Mucosa of descending colon (tissue), 3 donors: ENCODE measurements around the gene CTPS2. TPM values are rescaled to one million over a fixed set of nuclear protein-coding genes. Genes with fewer than 3 reads are reported as not detected.
A peak's percentile ranks its signal among the peaks of the same experiment; 100 is the strongest.
"Not testable (repeated sequence)": the region's sequence is repeated elsewhere in the genome, so short reads cannot be mapped to it uniquely, and the experiment has no call there.

Source experiments
- ATAC-seq: fragments of 200-7000 bp; cut with Tn5 transposase; one replicate; pipeline ENCODE4 v1.9.1; 2020; ENCODE audit warnings: mild to moderate bottlenecking, moderate library complexity
- DNase-seq, 3 donors: peaks; one replicate each; pipeline ENCODE4 v3.0.0-alpha.2; 2020
- H3K36me3 ChIP-seq: fragments of 200-600 bp; one replicate; pipeline ENCODE4 v1.8.0; 2021; ENCODE audit warnings: low read depth, mild to moderate bottlenecking
- H3K4me1 ChIP-seq: fragments of 200-600 bp; one replicate; pipeline ENCODE4 v1.8.0; 2021; ENCODE audit warnings: low read depth, mild to moderate bottlenecking
- H3K4me3 ChIP-seq: fragments of 200-600 bp; one replicate; pipeline ENCODE4 v1.8.0; 2021; ENCODE audit warnings: mild to moderate bottlenecking
- H3K9me3 ChIP-seq: fragments of 200-600 bp; one replicate; pipeline ENCODE4 v1.8.0; 2021; ENCODE audit warnings: mild to moderate bottlenecking
- intact Hi-C, 2 donors: fragments of 100-400 bp; cut with DNase I in 1 of 2; cut with micrococcal nuclease in 1 of 2; formaldehyde crosslinking; loops; one replicate each; pipeline versions ENCODE4 v1.11.0 to v1.11.1; 2022; cut with DNase I, micrococcal nuclease
- long read RNA-seq, 2 donors: library from polyadenylated mRNA; unstranded; transcript quantifications; one replicate each; pipeline ENCODE4 v2.0.0, GENCODE V29; 2019 to 2021
- total RNA-seq, 3 donors: library from RNA; stranded (reverse); fragmentation: NEBNext Ultra II Directional in 2 of 3; extraction: Animal tissue kit (Norgen Biotek cat#: 25700) in 2 of 3; gene quantifications; one replicate each; pipeline versions ENCODE4 v1.2.1 to v1.2.4, GENCODE V29; 2021 to 2023
- TF ChIP-seq, protein P1 (sequence below): fragments of 200-600 bp; IDR thresholded peaks from one replicate; pipeline ENCODE4 v1.8.0; 2022; ENCODE audit warnings: antibody characterized with exemption, mild to moderate bottlenecking
- donor health status: DM: no; HTN: no; CAD: no; lungs with moderate emphysema.
- donor health status: DM: no; HTN: no; CAD: no.
- donor health status: DM: no; HTN: yes; CAD: no.

The CTPS2 gene, protein sequence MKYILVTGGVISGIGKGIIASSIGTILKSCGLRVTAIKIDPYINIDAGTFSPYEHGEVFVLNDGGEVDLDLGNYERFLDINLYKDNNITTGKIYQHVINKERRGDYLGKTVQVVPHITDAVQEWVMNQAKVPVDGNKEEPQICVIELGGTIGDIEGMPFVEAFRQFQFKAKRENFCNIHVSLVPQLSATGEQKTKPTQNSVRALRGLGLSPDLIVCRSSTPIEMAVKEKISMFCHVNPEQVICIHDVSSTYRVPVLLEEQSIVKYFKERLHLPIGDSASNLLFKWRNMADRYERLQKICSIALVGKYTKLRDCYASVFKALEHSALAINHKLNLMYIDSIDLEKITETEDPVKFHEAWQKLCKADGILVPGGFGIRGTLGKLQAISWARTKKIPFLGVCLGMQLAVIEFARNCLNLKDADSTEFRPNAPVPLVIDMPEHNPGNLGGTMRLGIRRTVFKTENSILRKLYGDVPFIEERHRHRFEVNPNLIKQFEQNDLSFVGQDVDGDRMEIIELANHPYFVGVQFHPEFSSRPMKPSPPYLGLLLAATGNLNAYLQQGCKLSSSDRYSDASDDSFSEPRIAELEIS
- total RNA-seq: 10 to 100 TPM; 15.0 to 19.0 (median 16.0) TPM
- long read RNA-seq, donor 1, transcript CTPS2-201 (19 exons, 3,629 nt): major isoform, 8 of 18 reads
- long read RNA-seq, donor 1, partial matches to known transcripts: 0 of 18 reads
- long read RNA-seq, donor 1, other reads (novel, unspliced or antisense): 10 of 18 reads
- long read RNA-seq, donor 2, partial matches to known transcripts: 1 of 4 reads
- long read RNA-seq, donor 2, other reads (novel, unspliced or antisense): 1 of 4 reads

DNA sequence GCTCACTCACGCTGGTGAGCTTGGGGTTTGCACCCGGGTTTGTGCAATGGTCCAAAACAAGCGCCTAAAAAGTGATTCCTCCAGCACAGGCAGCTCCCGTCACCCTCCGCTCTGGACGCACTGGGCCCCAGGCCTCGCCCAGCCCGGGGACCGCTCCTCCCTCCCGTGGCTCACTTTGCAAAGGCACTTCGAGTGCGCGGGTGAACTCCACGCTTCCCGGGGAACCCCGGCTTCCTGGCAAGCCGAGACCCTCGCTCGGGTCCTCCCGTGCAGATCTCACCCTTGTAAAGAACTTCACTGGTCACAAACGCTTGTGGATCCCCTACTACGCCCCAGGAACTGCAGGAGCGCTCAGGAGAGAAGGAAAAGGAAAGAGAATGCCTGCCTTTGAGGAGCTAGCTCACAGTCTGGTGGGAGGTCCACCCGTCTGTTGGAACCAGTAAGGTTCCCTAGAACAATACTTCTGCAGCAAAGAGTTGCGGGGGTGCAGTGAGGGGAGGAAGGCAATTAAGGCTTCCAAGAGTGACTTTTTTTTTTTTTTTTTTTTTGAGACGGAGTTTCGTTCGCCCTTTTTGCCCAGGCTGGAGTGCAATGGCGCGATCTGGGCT lies at the start of gene CTPS2:
Gene CTPS2 (minus strand): TSS at position 122 of the 608 bp plus-strand sequence. CDS start 9,767 bp downstream, outside the sequence.
- peak; percentile 69 to 81 (median 79) for DNase-seq
- Histone ChIP-seq H3K36me3 (no peaks in the 10 kb centered on the region), H3K9me3 (no peaks in the 10 kb centered on the region), H3K4me3 (peak within 1 kb of the TSS; percentile 40), H3K4me1 (no peaks in the 10 kb centered on the region)
- peak; percentile 95 for ATAC-seq
- TF ChIP-seq, protein P1, sequence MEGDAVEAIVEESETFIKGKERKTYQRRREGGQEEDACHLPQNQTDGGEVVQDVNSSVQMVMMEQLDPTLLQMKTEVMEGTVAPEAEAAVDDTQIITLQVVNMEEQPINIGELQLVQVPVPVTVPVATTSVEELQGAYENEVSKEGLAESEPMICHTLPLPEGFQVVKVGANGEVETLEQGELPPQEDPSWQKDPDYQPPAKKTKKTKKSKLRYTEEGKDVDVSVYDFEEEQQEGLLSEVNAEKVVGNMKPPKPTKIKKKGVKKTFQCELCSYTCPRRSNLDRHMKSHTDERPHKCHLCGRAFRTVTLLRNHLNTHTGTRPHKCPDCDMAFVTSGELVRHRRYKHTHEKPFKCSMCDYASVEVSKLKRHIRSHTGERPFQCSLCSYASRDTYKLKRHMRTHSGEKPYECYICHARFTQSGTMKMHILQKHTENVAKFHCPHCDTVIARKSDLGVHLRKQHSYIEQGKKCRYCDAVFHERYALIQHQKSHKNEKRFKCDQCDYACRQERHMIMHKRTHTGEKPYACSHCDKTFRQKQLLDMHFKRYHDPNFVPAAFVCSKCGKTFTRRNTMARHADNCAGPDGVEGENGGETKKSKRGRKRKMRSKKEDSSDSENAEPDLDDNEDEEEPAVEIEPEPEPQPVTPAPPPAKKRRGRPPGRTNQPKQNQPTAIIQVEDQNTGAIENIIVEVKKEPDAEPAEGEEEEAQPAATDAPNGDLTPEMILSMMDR: no peak
- intact Hi-C loops: no loop called here

DNA sequence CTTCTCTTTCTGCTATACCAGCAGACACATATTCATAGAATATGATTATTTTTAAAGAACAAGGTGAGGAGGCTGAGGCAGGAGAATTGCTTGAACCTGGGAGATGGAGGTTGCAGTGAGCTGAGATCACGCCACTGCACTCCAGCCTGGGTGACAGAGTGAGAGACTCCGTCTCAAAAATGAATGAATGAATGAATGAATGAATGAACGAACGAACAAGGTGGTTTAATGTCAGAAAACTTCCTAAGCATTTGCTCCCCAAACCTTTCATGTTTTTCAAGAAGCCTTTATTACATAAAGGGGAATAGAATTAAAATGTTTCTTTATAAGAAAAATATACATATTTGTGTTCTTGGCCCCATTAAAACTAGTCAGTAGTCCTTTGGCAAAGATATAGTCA lies 49.0 kb upstream of the CTPS2 start:
- H3K9me3 ChIP-seq, DNase-seq, H3K36me3 ChIP-seq, H3K4me1 ChIP-seq, intact Hi-C loops, H3K4me3 ChIP-seq, ATAC-seq: not testable (repeated sequence)

DNA sequence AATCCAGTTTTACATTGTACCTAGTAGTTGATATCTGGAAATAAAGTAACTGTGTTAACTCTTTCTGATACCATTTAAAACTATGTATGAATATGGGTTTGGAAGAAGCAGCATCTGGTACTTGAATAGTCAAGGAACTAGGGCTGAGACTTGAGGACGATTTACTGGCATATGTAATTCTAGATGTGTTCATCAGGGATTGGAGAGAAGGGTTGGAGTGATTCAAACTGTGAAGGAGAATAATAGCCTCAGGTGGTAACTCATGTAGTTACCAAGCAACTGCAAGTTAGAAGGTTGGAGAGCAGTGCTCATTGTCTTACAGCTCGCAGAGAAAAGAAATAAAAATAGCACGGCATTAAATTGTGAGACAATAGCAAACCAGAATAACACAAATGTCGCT lies 44.3 kb upstream of the CTPS2 start:
- no peak for ATAC-seq
- TF ChIP-seq, protein P1: no peak
- no peak overlapping the region for H3K4me3 ChIP-seq
- no peak for DNase-seq
- no peaks in the 10 kb centered on the region for H3K36me3 ChIP-seq
- H3K9me3 ChIP-seq: no peaks in the 10 kb centered on the region
- intact Hi-C loops: no loop called here
- no peaks in the 10 kb centered on the region for H3K4me1 ChIP-seq

DNA sequence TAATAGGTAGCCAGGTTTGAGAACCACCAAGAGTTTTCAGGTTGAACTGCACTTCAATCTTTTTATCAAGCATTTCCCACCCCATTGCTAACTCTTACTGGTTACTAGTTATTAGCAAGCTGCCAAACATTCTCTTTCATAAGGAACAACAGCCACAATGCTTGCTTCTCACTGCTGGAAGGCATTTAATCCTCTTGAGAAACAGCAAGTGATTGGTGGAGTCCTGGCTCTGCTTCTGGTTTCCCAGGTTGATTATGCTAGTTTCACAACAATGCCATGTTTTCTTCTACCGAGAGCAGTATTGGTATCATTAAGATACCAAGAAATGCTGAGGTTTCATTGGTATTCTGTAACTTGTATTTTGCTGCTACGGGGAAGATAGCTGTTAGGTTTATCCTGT lies 41.5 kb upstream of the CTPS2 start:
- no peaks in the 10 kb centered on the region for H3K9me3 ChIP-seq
- TF ChIP-seq, protein P1: no peak
- DNase-seq: no peak
- no peak for ATAC-seq
- H3K36me3 ChIP-seq: no peaks in the 10 kb centered on the region
- no peaks in the 10 kb centered on the region for H3K4me1 ChIP-seq
- intact Hi-C loops: no loop called here
- H3K4me3 ChIP-seq: no peak overlapping the region

DNA sequence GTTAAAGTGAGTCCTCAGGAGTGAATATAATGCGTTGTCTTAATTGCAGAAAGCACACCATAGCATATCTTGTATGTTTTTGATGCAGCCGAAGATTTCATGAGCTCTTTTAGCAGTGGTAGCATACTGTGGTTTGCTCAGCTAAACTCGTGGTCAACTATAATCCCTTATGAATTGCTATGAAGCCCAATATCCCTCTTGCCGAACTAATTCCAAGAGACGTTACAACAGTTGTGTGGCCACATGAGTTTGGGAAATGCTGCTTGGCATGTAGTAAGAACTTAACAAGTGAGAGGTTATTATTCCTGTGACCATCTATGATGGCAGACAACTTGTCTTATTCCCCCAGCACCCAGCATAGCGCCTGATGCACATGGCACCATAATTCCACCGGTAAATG lies 37.7 kb upstream of the CTPS2 start:
- Histone ChIP-seq H3K36me3 (no peaks in the 10 kb centered on the region), H3K4me1 (no peaks in the 10 kb centered on the region), H3K4me3 (no peak overlapping the region), H3K9me3 (no peaks in the 10 kb centered on the region)
- ATAC-seq: no peak
- DNase-seq: no peak
- intact Hi-C loops: no loop called here
- TF ChIP-seq, protein P1: no peak
